CD1c-positive myeloid dendritic cell (primary cell): ENCODE measurements around the gene FOXN1.

Experiments
- DNase-seq: peaks from one replicate; pipeline ENCODE4 v3.0.0-alpha.2; 2016; ENCODE audit errors: extremely low spot score

Gene FOXN1

GRCh38 chr17:28526381-28526780 lies 20.2 kb downstream of the FOXN1 start:
- DNase-seq: no peak

GRCh38 chr17:28527181-28527681 lies 21.1 kb downstream of the FOXN1 start:
- no peak for DNase-seq

- DNase-seq: no peak
Observed at GRCh38 chr17:28527859-28528258, 21.7 kb downstream of the FOXN1 start.

GRCh38 chr17:28528327-28529012 lies 22.3 kb downstream of the FOXN1 start:
- no peak for DNase-seq

GRCh38 chr17:28529013-28529400 lies 22.9 kb downstream of the FOXN1 start:
- DNase-seq: no peak

- no peak for DNase-seq
Observed at GRCh38 chr17:28530250-28530649, 24.1 kb downstream of the FOXN1 start.

GRCh38 chr17:28530926-28531325 lies 24.8 kb downstream of the FOXN1 start:
- DNase-seq: no peak

GRCh38 chr17:28532050-28532960 lies 26.2 kb downstream of the FOXN1 start:
- no peak for DNase-seq

- DNase-seq: no peak
Observed at GRCh38 chr17:28533091-28533807, 27.1 kb downstream of the FOXN1 start.

GRCh38 chr17:28534740-28535375 lies 28.7 kb downstream of the FOXN1 start:
- DNase-seq: no peak

- no peak for DNase-seq
Observed at GRCh38 chr17:28536532-28537218, 30.5 kb downstream of the FOXN1 start.

- DNase-seq: no peak
Observed at GRCh38 chr17:28537219-28537610, 31.1 kb downstream of the FOXN1 start.

- DNase-seq: no peak
Observed at GRCh38 chr17:28538296-28538895, 32.2 kb downstream of the FOXN1 start.

GRCh38 chr17:28540231-28540630 lies 34.1 kb downstream of the FOXN1 start:
- no peak for DNase-seq

- DNase-seq: no peak
Observed at GRCh38 chr17:28541439-28541838, 35.3 kb downstream of the FOXN1 start.

- no peak for DNase-seq
Observed at GRCh38 chr17:28544402-28545140, 38.4 kb downstream of the FOXN1 start.

- DNase-seq: no peak
Observed at GRCh38 chr17:28545141-28545503, 39.0 kb downstream of the FOXN1 start.

GRCh38 chr17:28545787-28546415 lies 39.8 kb downstream of the FOXN1 start:
- no peak for DNase-seq

GRCh38 chr17:28547096-28547622 lies 41.0 kb downstream of the FOXN1 start:
- no peak for DNase-seq
